HepG2 (cell line): Measurements from ENCODE around the gene TET2.

Experiments
- SNAI1 ChIP-seq: sonication (generic); formaldehyde crosslinking; IDR thresholded peaks from 2 replicates; pipeline ENCODE4 v1.5.0; 2020; ENCODE audit warnings: mild to moderate bottlenecking, missing genetic modification reagents, borderline replicate concordance
- TF ChIP-seq, protein P1 (sequence below): sonication (generic); formaldehyde crosslinking; IDR thresholded peaks from 2 replicates; pipeline ENCODE4 v1.5.0; 2020; ENCODE audit warnings: mild to moderate bottlenecking, missing genetic modification reagents
- TF ChIP-seq, protein P2 (sequence below): sonication (generic); formaldehyde crosslinking; conservative IDR thresholded peaks from 2 replicates; pipeline ENCODE4 v1.4.0; 2020; ENCODE audit warnings: missing genetic modification reagents
- TF ChIP-seq, protein P3 (sequence below): sonication (generic); formaldehyde crosslinking; IDR thresholded peaks from 2 replicates; pipeline ENCODE4 v1.4.0; 2020; ENCODE audit warnings: missing genetic modification reagents

DNA sequence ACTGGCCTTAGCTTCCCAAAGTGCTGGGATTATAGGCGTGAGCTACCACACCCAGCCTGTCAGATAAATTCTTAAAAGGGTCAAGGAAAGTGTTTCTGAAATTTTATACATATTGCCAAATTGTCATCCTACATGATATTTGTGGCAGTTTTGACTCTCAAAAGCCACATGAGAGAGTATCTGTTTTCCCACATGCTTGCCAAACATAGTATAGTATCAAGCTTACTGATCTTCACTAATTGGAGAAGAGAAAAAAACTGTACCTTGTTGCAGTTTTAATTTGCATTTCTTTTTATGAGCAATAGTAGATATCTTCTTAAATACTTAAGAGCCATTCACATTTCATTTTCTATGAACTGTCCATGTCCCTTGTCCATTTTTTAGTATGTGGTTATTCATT lies 83.6 kb downstream of the TET2 start:
- no peak for TF ChIP-seq SNAI1 (CRISPR knock-in tag)
- TF ChIP-seq, protein P1, sequence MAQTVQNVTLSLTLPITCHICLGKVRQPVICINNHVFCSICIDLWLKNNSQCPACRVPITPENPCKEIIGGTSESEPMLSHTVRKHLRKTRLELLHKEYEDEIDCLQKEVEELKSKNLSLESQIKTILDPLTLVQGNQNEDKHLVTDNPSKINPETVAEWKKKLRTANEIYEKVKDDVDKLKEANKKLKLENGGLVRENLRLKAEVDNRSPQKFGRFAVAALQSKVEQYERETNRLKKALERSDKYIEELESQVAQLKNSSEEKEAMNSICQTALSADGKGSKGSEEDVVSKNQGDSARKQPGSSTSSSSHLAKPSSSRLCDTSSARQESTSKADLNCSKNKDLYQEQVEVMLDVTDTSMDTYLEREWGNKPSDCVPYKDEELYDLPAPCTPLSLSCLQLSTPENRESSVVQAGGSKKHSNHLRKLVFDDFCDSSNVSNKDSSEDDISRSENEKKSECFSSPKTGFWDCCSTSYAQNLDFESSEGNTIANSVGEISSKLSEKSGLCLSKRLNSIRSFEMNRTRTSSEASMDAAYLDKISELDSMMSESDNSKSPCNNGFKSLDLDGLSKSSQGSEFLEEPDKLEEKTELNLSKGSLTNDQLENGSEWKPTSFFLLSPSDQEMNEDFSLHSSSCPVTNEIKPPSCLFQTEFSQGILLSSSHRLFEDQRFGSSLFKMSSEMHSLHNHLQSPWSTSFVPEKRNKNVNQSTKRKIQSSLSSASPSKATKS (CRISPR knock-in tag): no peak
- TF ChIP-seq, protein P2, sequence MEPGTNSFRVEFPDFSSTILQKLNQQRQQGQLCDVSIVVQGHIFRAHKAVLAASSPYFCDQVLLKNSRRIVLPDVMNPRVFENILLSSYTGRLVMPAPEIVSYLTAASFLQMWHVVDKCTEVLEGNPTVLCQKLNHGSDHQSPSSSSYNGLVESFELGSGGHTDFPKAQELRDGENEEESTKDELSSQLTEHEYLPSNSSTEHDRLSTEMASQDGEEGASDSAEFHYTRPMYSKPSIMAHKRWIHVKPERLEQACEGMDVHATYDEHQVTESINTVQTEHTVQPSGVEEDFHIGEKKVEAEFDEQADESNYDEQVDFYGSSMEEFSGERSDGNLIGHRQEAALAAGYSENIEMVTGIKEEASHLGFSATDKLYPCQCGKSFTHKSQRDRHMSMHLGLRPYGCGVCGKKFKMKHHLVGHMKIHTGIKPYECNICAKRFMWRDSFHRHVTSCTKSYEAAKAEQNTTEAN: no peak
- TF ChIP-seq, protein P3, sequence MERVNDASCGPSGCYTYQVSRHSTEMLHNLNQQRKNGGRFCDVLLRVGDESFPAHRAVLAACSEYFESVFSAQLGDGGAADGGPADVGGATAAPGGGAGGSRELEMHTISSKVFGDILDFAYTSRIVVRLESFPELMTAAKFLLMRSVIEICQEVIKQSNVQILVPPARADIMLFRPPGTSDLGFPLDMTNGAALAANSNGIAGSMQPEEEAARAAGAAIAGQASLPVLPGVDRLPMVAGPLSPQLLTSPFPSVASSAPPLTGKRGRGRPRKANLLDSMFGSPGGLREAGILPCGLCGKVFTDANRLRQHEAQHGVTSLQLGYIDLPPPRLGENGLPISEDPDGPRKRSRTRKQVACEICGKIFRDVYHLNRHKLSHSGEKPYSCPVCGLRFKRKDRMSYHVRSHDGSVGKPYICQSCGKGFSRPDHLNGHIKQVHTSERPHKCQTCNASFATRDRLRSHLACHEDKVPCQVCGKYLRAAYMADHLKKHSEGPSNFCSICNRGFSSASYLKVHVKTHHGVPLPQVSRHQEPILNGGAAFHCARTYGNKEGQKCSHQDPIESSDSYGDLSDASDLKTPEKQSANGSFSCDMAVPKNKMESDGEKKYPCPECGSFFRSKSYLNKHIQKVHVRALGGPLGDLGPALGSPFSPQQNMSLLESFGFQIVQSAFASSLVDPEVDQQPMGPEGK (CRISPR knock-in tag): no peak
